ENCODE measurements around the gene IMP3.

The IMP3 gene

DNA sequence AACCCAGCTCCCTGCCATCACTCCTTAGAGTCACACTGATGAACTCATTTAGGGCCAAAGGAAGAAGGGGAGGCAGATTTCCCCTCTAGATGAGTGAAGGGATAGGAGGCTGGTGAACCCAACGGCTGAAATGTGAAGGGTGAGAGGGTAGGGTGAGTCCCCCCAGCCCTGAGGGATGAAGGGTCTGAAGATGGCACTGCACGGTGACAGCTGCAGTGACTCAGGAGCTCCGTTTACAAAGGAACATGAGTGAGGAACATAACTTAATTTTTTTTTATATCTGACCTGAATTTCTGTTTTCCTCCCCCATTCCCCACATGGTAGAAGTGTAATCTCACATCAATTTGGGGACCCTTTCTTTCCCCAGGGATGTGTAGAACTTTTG is 21.7 kb upstream of the IMP3 start:
- no peak for ATAC-seq
- TF ChIP-seq ZFP30 (CRISPR knock-in tag; IDR thresholded peaks at IDR 0.05) = no peak
- TF ChIP-seq GLIS3 (CRISPR knock-in tag; IDR thresholded peaks at IDR 0.05) = no peak
- TF ChIP-seq PPARA (CRISPR knock-in tag; IDR thresholded peaks at IDR 0.05; ENCODE audit: borderline replicate concordance) = no peak
- no peak for TF ChIP-seq ISL1 (CRISPR knock-in tag; IDR thresholded peaks at IDR 0.05)
- TF ChIP-seq ESRRG (CRISPR knock-in tag; IDR thresholded peaks at IDR 0.05) = no peak
- TF ChIP-seq, protein P1, sequence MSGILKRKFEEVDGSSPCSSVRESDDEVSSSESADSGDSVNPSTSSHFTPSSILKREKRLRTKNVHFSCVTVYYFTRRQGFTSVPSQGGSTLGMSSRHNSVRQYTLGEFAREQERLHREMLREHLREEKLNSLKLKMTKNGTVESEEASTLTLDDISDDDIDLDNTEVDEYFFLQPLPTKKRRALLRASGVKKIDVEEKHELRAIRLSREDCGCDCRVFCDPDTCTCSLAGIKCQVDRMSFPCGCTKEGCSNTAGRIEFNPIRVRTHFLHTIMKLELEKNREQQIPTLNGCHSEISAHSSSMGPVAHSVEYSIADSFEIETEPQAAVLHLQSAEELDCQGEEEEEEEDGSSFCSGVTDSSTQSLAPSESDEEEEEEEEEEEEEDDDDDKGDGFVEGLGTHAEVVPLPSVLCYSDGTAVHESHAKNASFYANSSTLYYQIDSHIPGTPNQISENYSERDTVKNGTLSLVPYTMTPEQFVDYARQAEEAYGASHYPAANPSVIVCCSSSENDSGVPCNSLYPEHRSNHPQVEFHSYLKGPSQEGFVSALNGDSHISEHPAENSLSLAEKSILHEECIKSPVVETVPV (CRISPR knock-in tag; IDR thresholded peaks at IDR 0.05) = no peak
- TF ChIP-seq SNAI2 (CRISPR knock-in tag; IDR thresholded peaks at IDR 0.05) = no peak
- TF ChIP-seq ZC3H10 (CRISPR knock-in tag; IDR thresholded peaks at IDR 0.05) = no peak

DNA sequence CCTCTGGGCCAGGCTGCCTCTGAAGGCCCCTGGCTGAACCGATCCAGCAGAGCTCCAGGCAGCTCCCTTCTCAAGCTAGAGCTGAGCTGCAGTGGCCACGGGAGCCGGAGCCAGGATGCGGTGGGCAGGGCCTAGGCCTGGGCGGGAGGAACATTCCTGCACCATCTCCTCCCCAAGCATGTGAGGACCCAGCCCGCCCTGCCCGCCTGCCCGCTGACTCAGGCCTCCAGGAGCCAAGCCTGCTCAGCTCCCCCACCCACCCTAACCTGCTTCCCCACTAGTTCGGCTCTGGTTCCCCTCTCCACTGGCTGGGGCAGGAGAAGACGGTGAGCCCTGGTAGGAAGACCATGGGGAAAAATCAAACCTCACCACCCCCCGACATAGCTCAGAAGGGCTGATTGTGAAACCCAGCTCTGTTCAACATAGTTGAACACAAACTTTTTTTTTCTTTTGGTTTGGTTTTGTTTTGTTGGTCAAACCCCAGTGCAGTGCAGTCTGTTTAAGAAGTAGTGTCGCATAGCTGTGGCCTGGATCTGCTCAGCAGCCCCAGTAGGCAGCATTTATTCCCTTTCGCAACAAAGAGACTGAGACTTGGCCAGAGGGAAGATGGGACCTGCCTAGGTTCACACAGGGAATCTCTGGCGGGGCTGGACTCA is 21.2 kb upstream of the IMP3 start:
- TF ChIP-seq, protein P1 (CRISPR knock-in tag; IDR thresholded peaks at IDR 0.05) = no peak
- TF ChIP-seq GLIS3 (CRISPR knock-in tag; IDR thresholded peaks at IDR 0.05) (no peak), ZFP3 (CRISPR knock-in tag; IDR thresholded peaks at IDR 0.05) (no peak), ESRRG (CRISPR knock-in tag; IDR thresholded peaks at IDR 0.05) (no peak), BACH2 (CRISPR knock-in tag; IDR thresholded peaks at IDR 0.05; ENCODE audit: borderline replicate concordance) (no peak), ISL1 (CRISPR knock-in tag; IDR thresholded peaks at IDR 0.05) (no peak), ZC3H10 (CRISPR knock-in tag; IDR thresholded peaks at IDR 0.05) (no peak), ZNF565 (CRISPR knock-in tag; conservative IDR thresholded peaks at IDR 0.05; ENCODE audit: low read depth) (no peak), ZNF8 (CRISPR knock-in tag; IDR thresholded peaks at IDR 0.05) (no peak), TCF4 (CRISPR knock-in tag; IDR thresholded peaks at IDR 0.05; ENCODE audit: borderline replicate concordance) (no peak), ARNTL (CRISPR knock-in tag; IDR thresholded peaks at IDR 0.05; ENCODE audit: borderline replicate concordance, low read depth) (no peak), SNAI2 (CRISPR knock-in tag; IDR thresholded peaks at IDR 0.05) (no peak), ZNF70 (CRISPR knock-in tag; IDR thresholded peaks at IDR 0.05) (no peak), PPARA (CRISPR knock-in tag; IDR thresholded peaks at IDR 0.05; ENCODE audit: borderline replicate concordance) (no peak)
- TF ChIP-seq, protein P2, sequence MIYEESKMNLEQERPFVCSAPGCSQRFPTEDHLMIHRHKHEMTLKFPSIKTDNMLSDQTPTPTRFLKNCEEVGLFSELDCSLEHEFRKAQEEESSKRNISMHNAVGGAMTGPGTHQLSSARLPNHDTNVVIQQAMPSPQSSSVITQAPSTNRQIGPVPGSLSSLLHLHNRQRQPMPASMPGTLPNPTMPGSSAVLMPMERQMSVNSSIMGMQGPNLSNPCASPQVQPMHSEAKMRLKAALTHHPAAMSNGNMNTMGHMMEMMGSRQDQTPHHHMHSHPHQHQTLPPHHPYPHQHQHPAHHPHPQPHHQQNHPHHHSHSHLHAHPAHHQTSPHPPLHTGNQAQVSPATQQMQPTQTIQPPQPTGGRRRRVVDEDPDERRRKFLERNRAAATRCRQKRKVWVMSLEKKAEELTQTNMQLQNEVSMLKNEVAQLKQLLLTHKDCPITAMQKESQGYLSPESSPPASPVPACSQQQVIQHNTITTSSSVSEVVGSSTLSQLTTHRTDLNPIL (CRISPR knock-in tag; IDR thresholded peaks at IDR 0.05; ENCODE audit: low read depth) = no peak
- TF ChIP-seq, protein P3, sequence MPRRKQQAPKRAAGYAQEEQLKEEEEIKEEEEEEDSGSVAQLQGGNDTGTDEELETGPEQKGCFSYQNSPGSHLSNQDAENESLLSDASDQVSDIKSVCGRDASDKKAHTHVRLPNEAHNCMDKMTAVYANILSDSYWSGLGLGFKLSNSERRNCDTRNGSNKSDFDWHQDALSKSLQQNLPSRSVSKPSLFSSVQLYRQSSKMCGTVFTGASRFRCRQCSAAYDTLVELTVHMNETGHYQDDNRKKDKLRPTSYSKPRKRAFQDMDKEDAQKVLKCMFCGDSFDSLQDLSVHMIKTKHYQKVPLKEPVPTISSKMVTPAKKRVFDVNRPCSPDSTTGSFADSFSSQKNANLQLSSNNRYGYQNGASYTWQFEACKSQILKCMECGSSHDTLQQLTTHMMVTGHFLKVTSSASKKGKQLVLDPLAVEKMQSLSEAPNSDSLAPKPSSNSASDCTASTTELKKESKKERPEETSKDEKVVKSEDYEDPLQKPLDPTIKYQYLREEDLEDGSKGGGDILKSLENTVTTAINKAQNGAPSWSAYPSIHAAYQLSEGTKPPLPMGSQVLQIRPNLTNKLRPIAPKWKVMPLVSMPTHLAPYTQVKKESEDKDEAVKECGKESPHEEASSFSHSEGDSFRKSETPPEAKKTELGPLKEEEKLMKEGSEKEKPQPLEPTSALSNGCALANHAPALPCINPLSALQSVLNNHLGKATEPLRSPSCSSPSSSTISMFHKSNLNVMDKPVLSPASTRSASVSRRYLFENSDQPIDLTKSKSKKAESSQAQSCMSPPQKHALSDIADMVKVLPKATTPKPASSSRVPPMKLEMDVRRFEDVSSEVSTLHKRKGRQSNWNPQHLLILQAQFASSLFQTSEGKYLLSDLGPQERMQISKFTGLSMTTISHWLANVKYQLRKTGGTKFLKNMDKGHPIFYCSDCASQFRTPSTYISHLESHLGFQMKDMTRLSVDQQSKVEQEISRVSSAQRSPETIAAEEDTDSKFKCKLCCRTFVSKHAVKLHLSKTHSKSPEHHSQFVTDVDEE (CRISPR knock-in tag; IDR thresholded peaks at IDR 0.05) = no peak
- TF ChIP-seq, protein P4, sequence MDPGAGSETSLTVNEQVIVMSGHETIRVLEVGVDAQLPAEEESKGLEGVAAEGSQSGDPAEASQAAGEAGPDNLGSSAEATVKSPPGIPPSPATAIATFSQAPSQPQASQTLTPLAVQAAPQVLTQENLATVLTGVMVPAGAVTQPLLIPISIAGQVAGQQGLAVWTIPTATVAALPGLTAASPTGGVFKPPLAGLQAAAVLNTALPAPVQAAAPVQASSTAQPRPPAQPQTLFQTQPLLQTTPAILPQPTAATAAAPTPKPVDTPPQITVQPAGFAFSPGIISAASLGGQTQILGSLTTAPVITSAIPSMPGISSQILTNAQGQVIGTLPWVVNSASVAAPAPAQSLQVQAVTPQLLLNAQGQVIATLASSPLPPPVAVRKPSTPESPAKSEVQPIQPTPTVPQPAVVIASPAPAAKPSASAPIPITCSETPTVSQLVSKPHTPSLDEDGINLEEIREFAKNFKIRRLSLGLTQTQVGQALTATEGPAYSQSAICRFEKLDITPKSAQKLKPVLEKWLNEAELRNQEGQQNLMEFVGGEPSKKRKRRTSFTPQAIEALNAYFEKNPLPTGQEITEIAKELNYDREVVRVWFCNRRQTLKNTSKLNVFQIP (CRISPR knock-in tag; IDR thresholded peaks at IDR 0.05; ENCODE audit: borderline replicate concordance, low read depth) = no peak
- peak; percentile 99 for ATAC-seq

DNA sequence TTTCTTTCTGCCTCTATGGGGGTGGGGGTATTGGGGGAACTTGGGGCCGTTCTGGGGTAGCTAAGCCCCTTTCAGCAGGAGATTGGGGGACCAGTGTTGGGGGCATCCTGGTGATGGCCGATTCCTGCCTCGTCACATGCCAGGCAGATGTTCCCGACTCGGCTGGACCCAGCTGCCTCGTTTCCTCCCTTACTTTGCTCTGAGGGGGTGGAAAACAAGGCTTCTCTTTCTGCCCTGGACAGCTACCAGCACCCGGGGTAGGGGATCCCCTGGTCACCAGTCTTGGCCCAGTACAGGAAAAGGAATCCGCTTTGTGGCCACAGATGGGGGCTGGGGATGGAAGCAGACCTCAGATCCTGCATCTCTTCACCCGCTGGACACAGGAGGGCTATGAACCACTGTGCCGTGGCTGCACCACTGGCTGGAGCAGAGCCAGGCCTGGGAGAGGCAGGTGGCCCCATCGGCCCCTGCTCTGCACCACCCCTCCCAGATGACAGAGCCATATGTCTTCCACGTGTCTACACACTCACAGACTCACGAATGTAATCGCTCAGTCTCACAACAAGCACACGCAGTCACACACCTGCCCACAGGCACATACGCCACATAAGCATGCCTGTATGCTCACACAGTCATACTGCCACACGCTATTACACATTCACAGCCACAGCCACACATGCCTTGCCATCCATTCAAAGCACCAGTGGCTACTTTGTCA is 20.1 kb upstream of the IMP3 start:
- ATAC-seq = no peak; the same call in 2 of the 3 replicates
- TF ChIP-seq ISL1 (CRISPR knock-in tag; IDR thresholded peaks at IDR 0.05) = no peak
- TF ChIP-seq, protein P2 (CRISPR knock-in tag; IDR thresholded peaks at IDR 0.05; ENCODE audit: low read depth) = no peak
- no peak for TF ChIP-seq ZFP3 (CRISPR knock-in tag; IDR thresholded peaks at IDR 0.05)
- no peak for TF ChIP-seq TOX (CRISPR knock-in tag; IDR thresholded peaks at IDR 0.05; ENCODE audit: borderline replicate concordance)
- TF ChIP-seq ZNF565 (CRISPR knock-in tag; conservative IDR thresholded peaks at IDR 0.05; ENCODE audit: low read depth) = no peak
- TF ChIP-seq BACH2 (CRISPR knock-in tag; IDR thresholded peaks at IDR 0.05; ENCODE audit: borderline replicate concordance) = no peak
- no peak for TF ChIP-seq ZC3H10 (CRISPR knock-in tag; IDR thresholded peaks at IDR 0.05)
- TF ChIP-seq OSR1 (CRISPR knock-in tag; IDR thresholded peaks at IDR 0.05) = no peak
- TF ChIP-seq ESRRG (CRISPR knock-in tag; IDR thresholded peaks at IDR 0.05) = no peak
- no peak for TF ChIP-seq ZFP30 (CRISPR knock-in tag; IDR thresholded peaks at IDR 0.05)
- no peak for TF ChIP-seq CSDC2 (CRISPR knock-in tag; IDR thresholded peaks at IDR 0.05)
- no peak for TF ChIP-seq ZNF70 (CRISPR knock-in tag; IDR thresholded peaks at IDR 0.05)
- TF ChIP-seq, protein P4 (CRISPR knock-in tag; IDR thresholded peaks at IDR 0.05; ENCODE audit: borderline replicate concordance, low read depth) = no peak
- TF ChIP-seq SNAI2 (CRISPR knock-in tag; IDR thresholded peaks at IDR 0.05) = no peak
- TF ChIP-seq, protein P1 (CRISPR knock-in tag; IDR thresholded peaks at IDR 0.05) = no peak

Measured in SK-N-SH treated with all-trans-retinoic acid at 6 μM for 48 hours (cell line).